Heart right ventricle (tissue), 16 donors: ENCODE measurements around the gene JMJD6. TPM values are rescaled to one million over a fixed set of nuclear protein-coding genes. Genes with fewer than 3 reads are reported as not detected.
"Not testable (repeated sequence)": the region's sequence is repeated elsewhere in the genome, so short reads cannot be mapped to it uniquely, and the experiment has no call there.

Source experiments
- ATAC-seq, 8 donors: fragments of 200-7000 bp; cut with Tn5 transposase; one replicate each; pipeline ENCODE4 v1.9.1; 2020; ENCODE audit warnings: mild to moderate bottlenecking in 8 of 8, moderate library complexity in 8 of 8, moderate number of reproducible peaks in 1 of 8
- DNase-seq, 2 donors: peaks; one replicate each; pipeline ENCODE4 v3.0.0-alpha.2; 2020
- H3K27ac ChIP-seq, 10 donors: fragments of 200-600 bp; sonication (generic) in 2 of 10; one replicate each; pipeline versions ENCODE4 v1.5.0 to v1.8.0; 2020 to 2022; ENCODE audit warnings: mild to moderate bottlenecking in 3 of 10
- H3K27me3 ChIP-seq, 7 donors: fragments of 200-600 bp; one replicate each; pipeline ENCODE4 v1.8.0; 2021 to 2022; ENCODE audit warnings: mild to moderate bottlenecking in 2 of 7
- H3K36me3 ChIP-seq, 9 donors: fragments of 200-600 bp; sonication (generic) in 1 of 9; one replicate each; pipeline versions ENCODE4 v1.5.0 to v1.8.0; 2020 to 2022; ENCODE audit warnings: mild to moderate bottlenecking in 2 of 9
- H3K4me1 ChIP-seq, 9 donors: fragments of 200-600 bp; sonication (generic) in 1 of 9; one replicate each; pipeline versions ENCODE4 v1.5.0 to v1.8.0; 2020 to 2022; ENCODE audit warnings: mild to moderate bottlenecking in 4 of 9
- H3K4me3 ChIP-seq, 10 donors: fragments of 200-600 bp; sonication (generic) in 2 of 10; one replicate each; pipeline versions ENCODE4 v1.5.0 to v1.8.0; 2020 to 2022; ENCODE audit warnings: mild to moderate bottlenecking in 7 of 10, moderate library complexity in 2 of 10
- H3K9me3 ChIP-seq, 11 donors: fragments of 200-600 bp in 10 of 11; sonication (generic) in 2 of 11; one replicate each; pipeline versions ENCODE4 v1.5.0 to v1.8.0; 2013 to 2022; ENCODE audit warnings: mild to moderate bottlenecking in 2 of 11, control low read depth in 1 of 11, moderate library complexity in 1 of 11
- CTCF ChIP-seq, 9 donors: fragments of 200-600 bp; sonication (generic) in 2 of 9; IDR thresholded peaks; one replicate each; pipeline versions ENCODE4 v1.5.0 to v1.8.0; 2021 to 2022; ENCODE audit warnings: antibody characterized with exemption in 9 of 9, mild to moderate bottlenecking in 5 of 9, moderate library complexity in 1 of 9
- WGBS, 2 donors: extraction: QIAGEN DNeasy Blood & Tissue Kit; methylation state at CpG; one replicate each; pipeline ENCODE4 v1.1.7; 2013; ENCODE audit warnings: inconsistent platforms in 1 of 2; 5-methylcytosine and 5-hydroxymethylcytosine counted together
- intact Hi-C, 10 donors: fragments of 100-400 bp; cut with DNase I; formaldehyde crosslinking; loops; one replicate each; pipeline versions ENCODE4 v1.11.1 to v1.14.2; 2022
- polyA plus RNA-seq, 2 donors: library from polyadenylated mRNA; stranded (reverse); fragments of 200-250 nt; gene quantifications; one replicate each; pipeline ENCODE4 v1.2.3, GENCODE V29; 2013
- total RNA-seq, 10 donors: library from RNA; stranded (reverse); fragmentation: NEBNext Ultra II Directional in 3 of 10; extraction: Animal tissue kit (Norgen Biotek cat#: 25700) in 3 of 10; gene quantifications; one replicate each; pipeline versions ENCODE4 v1.2.1 to v1.2.4, GENCODE V29; 2021 to 2023
- donor health status: Arrhythmogenic right ventricular cardiomyopathy.
- donor health status: ischemic (EF 13 %, LVEDD 7.1; RV severe dilation, severe dysfunction).
- donor health status: healthy with polysubstance abuse.
- donor health status: DM: no; HTN: yes; CAD: no.
- donor health status: DM: no; HTN: no; CAD: no.
- donor health status: ischemic (EF 25% LVEDD 6.9; RV normal size, moderate dysfunction).
- donor health status: ischemic (EF 25% LVEDD 5.7; RV mildly dilated, moderate dysfunction).
- donor health status: healthy.
- donor health status: DM: yes; HTN: yes; CAD: no.
- donor health status: Ischemic cardiomyopathy.
- donor health status: ischemic (EF 35%, LVEDD 5.7; RV mildly dilated, moderate dysfunction).
- donor health status: nonischemic (EF 11% LVEDD 7.7; RV severe dilation, severe dysfunction).
- donor health status: DM: yes; HTN: yes; CAD: no.
- donor health status: PGD.
- donor health status: ischemic (EF 29% LVEDD 5.4; RV normal size, mild dysfunction).
- donor health status: nonischemic (EF 23%, LVEDD 6.1; RV moderate dilation, normal function).

JMJD6 gene
- total and polyA plus RNA-seq, 12 donors: 34.6 to 79.3 (median 43.2) TPM

GRCh38 chr17:76714822-76715495, 11.4 kb downstream of the JMJD6 start:
- no peak overlapping the region for H3K4me3 ChIP-seq
- no peaks in the 10 kb centered on the region for H3K27me3 ChIP-seq
- peak; percentile 70 to 79 for DNase-seq
- TF ChIP-seq CTCF (IDR thresholded peaks at IDR 0.05): peak; percentile 68 to 89 (median 87)
- ATAC-seq: peak in 3 of 8 donors; percentile 1 to 35 (median 34)
- intact Hi-C loops: loop anchor here in 8 of 10 donors (2.0 to 10.0 kb wide), 8 partner anchors 33 to 160 kb away; no protein-coding TSS in a partner anchor
- peaks cover 0 to 73% (median 36%) of the 10 kb centered on the region in 9 donors for H3K36me3 ChIP-seq
- H3K9me3 ChIP-seq: no peaks in the 10 kb centered on the region
- H3K27ac ChIP-seq: peak overlapping the region in 8 of 10 donors; percentile 39 to 87 (median 62)
- WGBS, 2 donors: 24 to 29% methylated on average over 4 of the region's 4 CpGs
- H3K4me1 ChIP-seq: peaks cover 20 to 65% (median 49%) of the 10 kb centered on the region in 9 donors

- H3K27ac ChIP-seq: peak overlapping the region in 6 of 10 donors; percentile 31 to 87 (median 65)
- no peak for TF ChIP-seq CTCF (IDR thresholded peaks at IDR 0.05)
- H3K9me3 ChIP-seq: no peaks in the 10 kb centered on the region
- WGBS, 2 donors: 67 to 69% methylated on average over 5 of the region's 5 CpGs
- peaks cover 0 to 67% (median 30%) of the 10 kb centered on the region in 9 donors for H3K36me3 ChIP-seq
- no peaks in the 10 kb centered on the region for H3K27me3 ChIP-seq
- ATAC-seq (no peak), DNase-seq (no peak)
- H3K4me3 ChIP-seq: no peak overlapping the region
- H3K4me1 ChIP-seq: peaks cover 20 to 71% (median 50%) of the 10 kb centered on the region in 9 donors
- intact Hi-C loops: loop anchor here in 8 of 10 donors (2.0 to 10.0 kb wide), 7 partner anchors 34 to 160 kb away; no protein-coding TSS in a partner anchor
Measured at GRCh38 chr17:76714336-76714735, 12.1 kb downstream of the JMJD6 start.

GRCh38 chr17:76713765-76714164, 12.6 kb downstream of the JMJD6 start:
- DNase-seq (no peak), ATAC-seq (no peak)
- Histone ChIP-seq H3K27ac (peak overlapping the region in 2 of 10 donors; percentile 31 to 86), H3K9me3 (no peaks in the 10 kb centered on the region), H3K4me3 (no peak overlapping the region), H3K27me3 (no peaks in the 10 kb centered on the region), H3K4me1 (peaks cover 21 to 77% (median 56%) of the 10 kb centered on the region in 9 donors), H3K36me3 (peaks cover 0 to 61% (median 24%) of the 10 kb centered on the region in 9 donors)
- no peak for TF ChIP-seq CTCF (IDR thresholded peaks at IDR 0.05)
- intact Hi-C loops: loop anchor here in 8 of 10 donors (2.0 to 10.0 kb wide), 7 partner anchors 33 to 159 kb away; no protein-coding TSS in a partner anchor
- WGBS, 2 donors: 74 to 84% methylated on average over 7 of the region's 7 CpGs

- DNase-seq, H3K9me3 ChIP-seq, ATAC-seq, H3K4me3 ChIP-seq, H3K27me3 ChIP-seq: not testable (repeated sequence)
- WGBS, 2 donors: 55 to 62% methylated on average over 7 of the region's 7 CpGs
- peaks cover 24 to 88% (median 70%) of the 10 kb centered on the region in 9 donors for H3K4me1 ChIP-seq
- peak overlapping the region in 5 of 10 donors; percentile 75 to 94 (median 89) for H3K27ac ChIP-seq
- intact Hi-C loops: loop anchor here in 7 of 10 donors (5.0 to 10.0 kb wide), 4 partner anchors 35 to 158 kb away; no protein-coding TSS in a partner anchor
- peaks cover 0 to 49% (median 11%) of the 10 kb centered on the region in 9 donors for H3K36me3 ChIP-seq
Measured at GRCh38 chr17:76712321-76712720, 14.1 kb downstream of the JMJD6 start.
